Body of pancreas (tissue), 4 donors: ENCODE data around the gene SOHLH1.

Experiments used
- CTCF ChIP-seq, 7 experiments: fragments of 450-650 bp in 4 of 7; fragments of 200-600 bp in 3 of 7; sonication (generic) in 3 of 7; IDR thresholded peaks; one replicate each; pipeline ENCODE4 v1.5.1; 2016 to 2019; ENCODE audit warnings: antibody characterized with exemption in 7 of 7
- POLR2A ChIP-seq, 3 donors: fragments of 450-650 bp; IDR thresholded peaks; one replicate each; pipeline ENCODE4 v1.6.1; 2016; ENCODE audit warnings: antibody characterized with exemption in 3 of 3, mild to moderate bottlenecking in 2 of 3

GRCh38 chr9:135698236-135698635, 1.0 kb downstream of the SOHLH1 start:
- TF ChIP-seq CTCF (IDR thresholded peaks at IDR 0.05) (no peak), POLR2A (IDR thresholded peaks at IDR 0.05) (no peak)
